ENCODE results near the gene USP2. TPM values are rescaled to one million over a fixed set of nuclear protein-coding genes. Genes with fewer than 3 reads are reported as not detected.

Gene USP2
- total RNA-seq: under 1 TPM; 0.55 to 0.68 TPM

GRCh38 chr11:119381181-119381988 lies at the start of gene USP2:
Gene USP2 (minus strand): TSS chr11:119381690. CDS start chr11:119373480, 8,210 bp downstream.
- H3K27me3 Mint-ChIP-seq (ENCODE audit: low read depth): peaks cover 9% of the 10 kb centered on the region
- DNase-seq (peak; percentile 96), ATAC-seq (peak; percentile 98)
- H3K27ac Mint-ChIP-seq: peak within 1 kb of the TSS; percentile 71
- H3K9me3 Mint-ChIP-seq (ENCODE audit: insufficient read depth): no peaks in the 10 kb centered on the region
- no peaks in the 10 kb centered on the region for H3K36me3 Mint-ChIP-seq (ENCODE audit: low read depth)
- ChIA-PET POLR2A (interaction anchor here (0.6 to 1.1 kb wide), 4 partner anchors 12 to 59 kb away, joined by 3 to 4 read pairs (median 3); no protein-coding TSS in a partner anchor), CTCF (interaction anchor here (0.6 to 6.3 kb wide), 20 partner anchors 8 to 95 kb away, joined by 3 to 59 read pairs (median 4); partner anchors contain the start of gene RNF26)
- H3K4me1 Mint-ChIP-seq (ENCODE audit: low read depth): peaks cover 12% of the 10 kb centered on the region
- no peak within 1 kb of the TSS for H3K4me3 Mint-ChIP-seq

- POLR2A ChIA-PET: no interaction called here
- CTCF ChIA-PET: no interaction called here
These were observed 45.8 kb upstream of the USP2 start for GRCh38 chr11:119427279-119427678.

GRCh38 chr11:119426142-119426541 lies 44.7 kb upstream of the USP2 start:
- Mint-ChIP-seq H3K4me3 (no peak overlapping the region), H3K36me3 (ENCODE audit: low read depth) (no peaks in the 10 kb centered on the region), H3K9me3 (ENCODE audit: insufficient read depth) (no peaks in the 10 kb centered on the region), H3K4me1 (ENCODE audit: low read depth) (peaks cover 12% of the 10 kb centered on the region), H3K27me3 (ENCODE audit: low read depth) (peaks cover 43% of the 10 kb centered on the region), H3K27ac (no peak overlapping the region)
- DNase-seq: no peak
- ChIA-PET CTCF (interaction anchor here (1.2 kb wide), 1 partner anchor 49 kb away, joined by 3 read pairs; no protein-coding TSS in a partner anchor), POLR2A (no interaction called here)
- no peak for ATAC-seq

More at GRCh38 chr11:119427279-119427678, 45.8 kb upstream of the USP2 start:
- Mint-ChIP-seq H3K4me1 (ENCODE audit: low read depth) (peaks cover 7% of the 10 kb centered on the region), H3K27me3 (ENCODE audit: low read depth) (peaks cover 36% of the 10 kb centered on the region), H3K36me3 (ENCODE audit: low read depth) (no peaks in the 10 kb centered on the region), H3K27ac (no peak overlapping the region), H3K9me3 (ENCODE audit: insufficient read depth) (no peaks in the 10 kb centered on the region), H3K4me3 (no peak overlapping the region)
- DNase-seq (no peak), ATAC-seq (no peak)

GRCh38 chr11:119424775-119425174 lies 43.3 kb upstream of the USP2 start:
- Mint-ChIP-seq H3K4me3 (no peak overlapping the region), H3K36me3 (ENCODE audit: low read depth) (no peaks in the 10 kb centered on the region), H3K27ac (no peak overlapping the region), H3K27me3 (ENCODE audit: low read depth) (peaks cover 37% of the 10 kb centered on the region), H3K4me1 (ENCODE audit: low read depth) (peaks cover 12% of the 10 kb centered on the region), H3K9me3 (ENCODE audit: insufficient read depth) (no peaks in the 10 kb centered on the region)
- DNase-seq (no peak), ATAC-seq (no peak)
- ChIA-PET CTCF (no interaction called here), POLR2A (no interaction called here)

GRCh38 chr11:119424276-119424675 lies 42.8 kb upstream of the USP2 start:
- Mint-ChIP-seq H3K27me3 (ENCODE audit: low read depth) (peaks cover 36% of the 10 kb centered on the region), H3K9me3 (ENCODE audit: insufficient read depth) (no peaks in the 10 kb centered on the region), H3K4me1 (ENCODE audit: low read depth) (peaks cover 12% of the 10 kb centered on the region), H3K4me3 (no peak overlapping the region), H3K27ac (no peak overlapping the region), H3K36me3 (ENCODE audit: low read depth) (no peaks in the 10 kb centered on the region)
- ATAC-seq (no peak), DNase-seq (no peak)
- CTCF ChIA-PET: no interaction called here
- POLR2A ChIA-PET: no interaction called here

GRCh38 chr11:119423509-119424254 lies 42.2 kb upstream of the USP2 start:
- Mint-ChIP-seq H3K27ac (no peak overlapping the region), H3K4me1 (ENCODE audit: low read depth) (peaks cover 12% of the 10 kb centered on the region), H3K9me3 (ENCODE audit: insufficient read depth) (no peaks in the 10 kb centered on the region), H3K36me3 (ENCODE audit: low read depth) (no peaks in the 10 kb centered on the region), H3K4me3 (no peak overlapping the region), H3K27me3 (ENCODE audit: low read depth) (peaks cover 36% of the 10 kb centered on the region)
- ATAC-seq: no peak
- CTCF ChIA-PET: no interaction called here
- POLR2A ChIA-PET: no interaction called here
- no peak for DNase-seq

GRCh38 chr11:119422809-119423508 lies 41.5 kb upstream of the USP2 start, which contains the start of gene THY1:
Gene THY1 (minus strand): TSS chr11:119423172. CDS start chr11:119420905, 2,267 bp downstream.
- POLR2A ChIA-PET: no interaction called here
- peaks cover 36% of the 10 kb centered on the region for H3K27me3 Mint-ChIP-seq (ENCODE audit: low read depth)
- no peak for DNase-seq
- no peak for ATAC-seq
- peak within 1 kb of the TSS; percentile 18 for H3K4me3 Mint-ChIP-seq
- no peaks in the 10 kb centered on the region for H3K36me3 Mint-ChIP-seq (ENCODE audit: low read depth)
- CTCF ChIA-PET: no interaction called here
- no peak within 1 kb of the TSS for H3K27ac Mint-ChIP-seq
- peaks cover 12% of the 10 kb centered on the region for H3K4me1 Mint-ChIP-seq (ENCODE audit: low read depth)
- H3K9me3 Mint-ChIP-seq (ENCODE audit: insufficient read depth): no peaks in the 10 kb centered on the region

- Mint-ChIP-seq H3K4me3 (peak overlapping the region; percentile 18), H3K27me3 (ENCODE audit: low read depth) (peaks cover 36% of the 10 kb centered on the region), H3K27ac (no peak overlapping the region), H3K9me3 (ENCODE audit: insufficient read depth) (no peaks in the 10 kb centered on the region), H3K4me1 (ENCODE audit: low read depth) (peaks cover 12% of the 10 kb centered on the region), H3K36me3 (ENCODE audit: low read depth) (no peaks in the 10 kb centered on the region)
- ATAC-seq: peak; percentile 41
- CTCF ChIA-PET: no interaction called here
- DNase-seq: no peak
- POLR2A ChIA-PET: no interaction called here
These were observed 40.7 kb upstream of the USP2 start for GRCh38 chr11:119421941-119422808.

GRCh38 chr11:119421351-119421750 lies 39.9 kb upstream of the USP2 start:
- no peak overlapping the region for H3K4me3 Mint-ChIP-seq
- POLR2A ChIA-PET: no interaction called here

GRCh38 chr11:119420631-119421030 lies 39.1 kb upstream of the USP2 start:
- no peak overlapping the region for H3K4me3 Mint-ChIP-seq
- POLR2A ChIA-PET: no interaction called here
- H3K9me3 Mint-ChIP-seq (ENCODE audit: insufficient read depth): no peaks in the 10 kb centered on the region
- no peak overlapping the region for H3K27ac Mint-ChIP-seq
- no peak for ATAC-seq
- H3K4me1 Mint-ChIP-seq (ENCODE audit: low read depth): peaks cover 12% of the 10 kb centered on the region
- peaks cover 36% of the 10 kb centered on the region for H3K27me3 Mint-ChIP-seq (ENCODE audit: low read depth)
- DNase-seq: no peak
- CTCF ChIA-PET: no interaction called here
- no peaks in the 10 kb centered on the region for H3K36me3 Mint-ChIP-seq (ENCODE audit: low read depth)

More at GRCh38 chr11:119421351-119421750, 39.9 kb upstream of the USP2 start:
- H3K4me1 Mint-ChIP-seq (ENCODE audit: low read depth): peaks cover 12% of the 10 kb centered on the region
- CTCF ChIA-PET: no interaction called here
- H3K9me3 Mint-ChIP-seq (ENCODE audit: insufficient read depth): no peaks in the 10 kb centered on the region
- DNase-seq: no peak
- H3K27ac Mint-ChIP-seq: no peak overlapping the region
- no peak for ATAC-seq
- no peaks in the 10 kb centered on the region for H3K36me3 Mint-ChIP-seq (ENCODE audit: low read depth)
- peaks cover 36% of the 10 kb centered on the region for H3K27me3 Mint-ChIP-seq (ENCODE audit: low read depth)

GRCh38 chr11:119419834-119420492 lies 38.5 kb upstream of the USP2 start:
- no peaks in the 10 kb centered on the region for H3K9me3 Mint-ChIP-seq (ENCODE audit: insufficient read depth)
- H3K4me1 Mint-ChIP-seq (ENCODE audit: low read depth): peaks cover 12% of the 10 kb centered on the region
- CTCF ChIA-PET: no interaction called here
- no peak for DNase-seq
- no peak overlapping the region for H3K27ac Mint-ChIP-seq
- POLR2A ChIA-PET: no interaction called here
- H3K27me3 Mint-ChIP-seq (ENCODE audit: low read depth): peaks cover 34% of the 10 kb centered on the region
- no peaks in the 10 kb centered on the region for H3K36me3 Mint-ChIP-seq (ENCODE audit: low read depth)
- no peak overlapping the region for H3K4me3 Mint-ChIP-seq
- ATAC-seq: no peak
